Uterus (tissue), 4 donors: ENCODE data around the gene SERPINA9. TPM values are rescaled to one million over a fixed set of nuclear protein-coding genes. Genes with fewer than 3 reads are reported as not detected.

ENCODE experiments used
- DNase-seq, 2 donors: peaks; one replicate each; pipeline ENCODE4 v3.0.0-alpha.2; 2019 to 2020
- H3K27ac ChIP-seq, 2 donors: fragments of 200-600 bp; sonication (generic); 1 replicate in 1 of 2; 2 replicates in 1 of 2; pipeline ENCODE4 v1.5.1; 2016 to 2018
- H3K27me3 ChIP-seq, 2 donors: fragments of 200-600 bp; sonication (generic); one replicate each; pipeline ENCODE4 v1.5.1; 2018 to 2019; ENCODE audit warnings: control low read depth in 1 of 2
- H3K36me3 ChIP-seq, 2 donors: fragments of 200-600 bp; sonication (generic); one replicate each; pipeline ENCODE4 v1.5.1; 2019; ENCODE audit warnings: control low read depth in 1 of 2
- H3K4me1 ChIP-seq, 2 donors: fragments of 200-600 bp; sonication (generic); one replicate each; pipeline ENCODE4 v1.5.1; 2018 to 2019; ENCODE audit warnings: control low read depth in 1 of 2
- H3K4me3 ChIP-seq, 2 donors: fragments of 200-600 bp; sonication (generic); 1 replicate in 1 of 2; 2 replicates in 1 of 2; pipeline ENCODE4 v1.5.1; 2018 to 2019; ENCODE audit warnings: mild to moderate bottlenecking in 1 of 2
- H3K9me3 ChIP-seq, 2 donors: fragments of 200-600 bp; sonication (generic); one replicate each; pipeline ENCODE4 v1.5.1; 2019; ENCODE audit warnings: control low read depth in 1 of 2
- CTCF ChIP-seq, 4 experiments: fragments of 200-600 bp in 2 of 4; fragments of 450-650 bp in 2 of 4; sonication (generic) in 2 of 4; IDR thresholded peaks; one replicate each; pipeline ENCODE4 v1.5.1; 2016 to 2019; ENCODE audit warnings: antibody characterized with exemption in 4 of 4, mild to moderate bottlenecking in 2 of 4, moderate library complexity in 1 of 4
- POLR2A ChIP-seq, 2 donors: fragments of 450-650 bp; IDR thresholded peaks; one replicate each; pipeline ENCODE4 v1.6.1; 2016; ENCODE audit warnings: antibody characterized with exemption in 2 of 2, mild to moderate bottlenecking in 1 of 2, moderate library complexity in 1 of 2
- intact Hi-C: fragments of 100-400 bp; cut with DNase I; formaldehyde crosslinking; loops from one replicate; pipeline ENCODE4 v1.15.1; 2023; ENCODE audit warnings: low total_unique reads
- total RNA-seq, 4 donors: library from RNA; depleted of rRNA in 3 of 4; stranded (reverse); fragments of >200 nt in 3 of 4; gene quantifications; one replicate each; pipeline versions ENCODE4 v1.1.0 to v1.2.4, GENCODE V29; 2014 to 2023
- donor health status: DM: yes; HTN: yes; CAD: no.

Gene SERPINA9
- total RNA-seq, 4 donors from 2014 or later: not detected

GRCh38 chr14:94464290-94464689 lies 11.7 kb downstream of the SERPINA9 start:
- DNase-seq: no peak
- Histone ChIP-seq H3K4me3 (no peak overlapping the region), H3K27ac (no peak overlapping the region), H3K27me3 (no peaks in the 10 kb centered on the region), H3K9me3 (peaks cover 0 to 4% of the 10 kb centered on the region in 2 donors), H3K36me3 (no peaks in the 10 kb centered on the region), H3K4me1 (no peaks in the 10 kb centered on the region)
- intact Hi-C loops: no loop called here
- TF ChIP-seq CTCF (IDR thresholded peaks at IDR 0.05) (no peak), POLR2A (IDR thresholded peaks at IDR 0.05) (no peak)

- no peak for DNase-seq
- no peaks in the 10 kb centered on the region for H3K4me1 ChIP-seq
- H3K9me3 ChIP-seq: peaks cover 0 to 4% of the 10 kb centered on the region in 2 donors
- no peaks in the 10 kb centered on the region for H3K27me3 ChIP-seq
- H3K27ac ChIP-seq: no peak overlapping the region
- intact Hi-C loops: no loop called here
- no peak overlapping the region for H3K4me3 ChIP-seq
- no peaks in the 10 kb centered on the region for H3K36me3 ChIP-seq
- TF ChIP-seq POLR2A (IDR thresholded peaks at IDR 0.05): no peak
- TF ChIP-seq CTCF (IDR thresholded peaks at IDR 0.05): no peak
These were observed 13.0 kb downstream of the SERPINA9 start for GRCh38 chr14:94462763-94463572.

GRCh38 chr14:94462219-94462551 lies 13.8 kb downstream of the SERPINA9 start:
- no peaks in the 10 kb centered on the region for H3K4me1 ChIP-seq
- H3K9me3 ChIP-seq: peaks cover 0 to 4% of the 10 kb centered on the region in 2 donors
- DNase-seq: no peak
- TF ChIP-seq CTCF (IDR thresholded peaks at IDR 0.05) (no peak), POLR2A (IDR thresholded peaks at IDR 0.05) (no peak)
- intact Hi-C loops: no loop called here
- no peaks in the 10 kb centered on the region for H3K27me3 ChIP-seq
- no peak overlapping the region for H3K4me3 ChIP-seq
- no peak overlapping the region for H3K27ac ChIP-seq
- H3K36me3 ChIP-seq: no peaks in the 10 kb centered on the region

- Histone ChIP-seq H3K36me3 (no peaks in the 10 kb centered on the region), H3K27ac (no peak overlapping the region), H3K9me3 (peaks cover 0 to 4% of the 10 kb centered on the region in 2 donors), H3K27me3 (no peaks in the 10 kb centered on the region), H3K4me1 (no peaks in the 10 kb centered on the region), H3K4me3 (no peak overlapping the region)
- DNase-seq: no peak
- intact Hi-C loops: no loop called here
- TF ChIP-seq CTCF (IDR thresholded peaks at IDR 0.05): no peak
- no peak for TF ChIP-seq POLR2A (IDR thresholded peaks at IDR 0.05)
These were observed 14.3 kb downstream of the SERPINA9 start for GRCh38 chr14:94461526-94462218.
